Measurements from ENCODE around the gene ANXA3.
"Not testable (repeated sequence)": the region's sequence is repeated elsewhere in the genome, so short reads cannot be mapped to it uniquely, and the experiment has no call there.

The ANXA3 gene

GRCh38 chr4:78534286-78534955 lies 17.1 kb upstream of the ANXA3 start:
- no peak for DNase-seq (ENCODE audit: low read depth, low spot score)
- no CpG with 5 or more reads among the region's 4 CpGs for WGBS (ENCODE audit: insufficient coverage, insufficient read length)

GRCh38 chr4:78542373-78542772 lies 9.2 kb upstream of the ANXA3 start:
- Histone ChIP-seq H3K36me3 (ENCODE audit: control insufficient read depth, insufficient read depth, low read length) (peaks cover 15% of the 10 kb centered on the region; the same call in 1 of the 2 replicates), H3K4me1 (ENCODE audit: control insufficient read depth, insufficient read depth, low read length) (no peaks in the 10 kb centered on the region), H3K27me3 (ENCODE audit: control insufficient read depth, insufficient read depth, low read length) (no peaks in the 10 kb centered on the region), H3K27ac (ENCODE audit: low read length) (no peak overlapping the region), H3K4me3 (ENCODE audit: low read length) (no peak overlapping the region), H3K9me3 (ENCODE audit: control insufficient read depth, insufficient read depth, low read length) (no peaks in the 10 kb centered on the region)
- no peak for DNase-seq (ENCODE audit: low read depth, low spot score)
- WGBS (ENCODE audit: insufficient coverage, insufficient read length) = no CpG with 5 or more reads among the region's 5 CpGs

More at GRCh38 chr4:78534286-78534955, 17.1 kb upstream of the ANXA3 start:
- Histone ChIP-seq H3K36me3 (ENCODE audit: control insufficient read depth, insufficient read depth, low read length) (peaks cover 9% of the 10 kb centered on the region; the same call in 1 of the 2 replicates), H3K4me3 (ENCODE audit: low read length) (no peak overlapping the region), H3K27me3 (ENCODE audit: control insufficient read depth, insufficient read depth, low read length) (no peaks in the 10 kb centered on the region), H3K9me3 (ENCODE audit: control insufficient read depth, insufficient read depth, low read length) (no peaks in the 10 kb centered on the region), H3K27ac (ENCODE audit: low read length) (no peak overlapping the region), H3K4me1 (ENCODE audit: control insufficient read depth, insufficient read depth, low read length) (no peaks in the 10 kb centered on the region)

- H3K36me3 ChIP-seq (ENCODE audit: control insufficient read depth, insufficient read depth, low read length) = peaks cover 15% of the 10 kb centered on the region; the same call in 1 of the 2 replicates
- no peak for DNase-seq (ENCODE audit: low read depth, low spot score)
- H3K4me3 ChIP-seq (ENCODE audit: low read length) = no peak overlapping the region
- H3K27ac ChIP-seq (ENCODE audit: low read length) = no peak overlapping the region
- no peaks in the 10 kb centered on the region for H3K27me3 ChIP-seq (ENCODE audit: control insufficient read depth, insufficient read depth, low read length)
- H3K4me1 ChIP-seq (ENCODE audit: control insufficient read depth, insufficient read depth, low read length) = no peaks in the 10 kb centered on the region
- H3K9me3 ChIP-seq (ENCODE audit: control insufficient read depth, insufficient read depth, low read length) = no peaks in the 10 kb centered on the region
- WGBS (ENCODE audit: insufficient coverage, insufficient read length) = no CpG with 5 or more reads among the region's 2 CpGs
Measured at GRCh38 chr4:78543424-78544125, 8.0 kb upstream of the ANXA3 start.

- no CpG with 5 or more reads among the region's 2 CpGs for WGBS (ENCODE audit: insufficient coverage, insufficient read length)
- DNase-seq (ENCODE audit: low read depth, low spot score) = no peak
Measured at GRCh38 chr4:78544678-78545077, 6.9 kb upstream of the ANXA3 start.

GRCh38 chr4:78545275-78546246 lies 6.0 kb upstream of the ANXA3 start:
- no peak overlapping the region for H3K27ac ChIP-seq (ENCODE audit: low read length)
- H3K27me3 ChIP-seq (ENCODE audit: control insufficient read depth, insufficient read depth, low read length) = no peaks in the 10 kb centered on the region
- H3K36me3 ChIP-seq (ENCODE audit: control insufficient read depth, insufficient read depth, low read length) = peaks cover 10% of the 10 kb centered on the region; the same call in 1 of the 2 replicates
- no peaks in the 10 kb centered on the region for H3K9me3 ChIP-seq (ENCODE audit: control insufficient read depth, insufficient read depth, low read length)
- H3K4me1 ChIP-seq (ENCODE audit: control insufficient read depth, insufficient read depth, low read length) = peaks cover 3% of the 10 kb centered on the region; the same call in 1 of the 2 replicates
- no peak overlapping the region for H3K4me3 ChIP-seq (ENCODE audit: low read length)
- no CpG with 5 or more reads among the region's 5 CpGs for WGBS (ENCODE audit: insufficient coverage, insufficient read length)
- no peak for DNase-seq (ENCODE audit: low read depth, low spot score)

More at GRCh38 chr4:78544678-78545077, 6.9 kb upstream of the ANXA3 start:
- Histone ChIP-seq H3K4me3 (ENCODE audit: low read length) (no peak overlapping the region), H3K4me1 (ENCODE audit: control insufficient read depth, insufficient read depth, low read length) (no peaks in the 10 kb centered on the region; the same call in 1 of the 2 replicates), H3K27ac (ENCODE audit: low read length) (no peak overlapping the region), H3K27me3 (ENCODE audit: control insufficient read depth, insufficient read depth, low read length) (no peaks in the 10 kb centered on the region), H3K36me3 (ENCODE audit: control insufficient read depth, insufficient read depth, low read length) (peaks cover 13% of the 10 kb centered on the region; the same call in 1 of the 2 replicates), H3K9me3 (ENCODE audit: control insufficient read depth, insufficient read depth, low read length) (no peaks in the 10 kb centered on the region)

DNA sequence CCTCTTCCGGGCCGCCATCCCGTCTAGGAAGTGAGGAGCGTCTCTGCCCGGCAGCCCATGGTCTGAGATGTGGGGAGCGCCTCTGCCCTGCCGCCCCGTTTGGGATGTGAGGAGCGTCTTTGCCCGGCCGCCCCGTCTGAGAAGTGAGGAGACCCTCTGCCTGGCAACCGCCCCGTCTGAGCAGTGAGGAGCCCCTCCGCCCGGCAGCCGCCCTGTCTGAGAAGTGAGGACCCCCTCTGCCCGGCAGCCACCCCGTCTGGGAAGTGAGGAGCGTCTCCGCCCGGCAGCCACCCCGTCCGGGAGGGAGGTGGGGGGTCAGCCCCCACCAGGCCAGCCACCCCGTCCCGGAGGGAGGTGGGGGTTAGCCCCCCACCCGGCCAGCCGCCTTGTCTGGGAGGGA lies 3.7 kb upstream of the ANXA3 start:
- not testable (repeated sequence) for H3K4me1 ChIP-seq (ENCODE audit: control insufficient read depth, insufficient read depth, low read length); H3K9me3 ChIP-seq (ENCODE audit: control insufficient read depth, insufficient read depth, low read length); H3K27ac ChIP-seq (ENCODE audit: low read length); DNase-seq (ENCODE audit: low read depth, low spot score); H3K36me3 ChIP-seq (ENCODE audit: control insufficient read depth, insufficient read depth, low read length); H3K4me3 ChIP-seq (ENCODE audit: low read length); H3K27me3 ChIP-seq (ENCODE audit: control insufficient read depth, insufficient read depth, low read length)
- WGBS (ENCODE audit: insufficient coverage, insufficient read length) = no CpG with 5 or more reads among the region's 28 CpGs

DNA sequence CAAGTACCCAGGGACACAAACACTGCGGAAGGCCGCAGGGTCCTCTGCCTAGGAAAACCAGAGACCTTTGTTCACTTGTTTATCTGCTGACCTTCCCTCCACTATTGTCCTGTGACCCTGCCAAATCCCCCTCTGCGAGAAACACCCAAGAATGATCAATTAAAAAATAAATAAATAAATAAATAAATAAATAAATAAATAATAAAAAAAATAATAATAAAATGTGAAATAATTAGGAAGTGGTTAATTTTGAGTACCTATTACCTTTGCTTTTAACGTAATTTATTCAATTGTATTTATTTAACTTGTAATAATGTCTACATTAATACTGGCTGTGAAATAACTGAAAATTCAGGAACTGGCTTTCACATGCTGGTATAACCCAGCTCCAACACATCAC lies 2.7 kb upstream of the ANXA3 start:
- H3K36me3 ChIP-seq (ENCODE audit: control insufficient read depth, insufficient read depth, low read length); H3K27ac ChIP-seq (ENCODE audit: low read length); H3K9me3 ChIP-seq (ENCODE audit: control insufficient read depth, insufficient read depth, low read length); DNase-seq (ENCODE audit: low read depth, low spot score); H3K4me1 ChIP-seq (ENCODE audit: control insufficient read depth, insufficient read depth, low read length); H3K27me3 ChIP-seq (ENCODE audit: control insufficient read depth, insufficient read depth, low read length); H3K4me3 ChIP-seq (ENCODE audit: low read length): not testable (repeated sequence)
- WGBS (ENCODE audit: insufficient coverage, insufficient read length) = no CpG with 5 or more reads among the region's 4 CpGs

DNA sequence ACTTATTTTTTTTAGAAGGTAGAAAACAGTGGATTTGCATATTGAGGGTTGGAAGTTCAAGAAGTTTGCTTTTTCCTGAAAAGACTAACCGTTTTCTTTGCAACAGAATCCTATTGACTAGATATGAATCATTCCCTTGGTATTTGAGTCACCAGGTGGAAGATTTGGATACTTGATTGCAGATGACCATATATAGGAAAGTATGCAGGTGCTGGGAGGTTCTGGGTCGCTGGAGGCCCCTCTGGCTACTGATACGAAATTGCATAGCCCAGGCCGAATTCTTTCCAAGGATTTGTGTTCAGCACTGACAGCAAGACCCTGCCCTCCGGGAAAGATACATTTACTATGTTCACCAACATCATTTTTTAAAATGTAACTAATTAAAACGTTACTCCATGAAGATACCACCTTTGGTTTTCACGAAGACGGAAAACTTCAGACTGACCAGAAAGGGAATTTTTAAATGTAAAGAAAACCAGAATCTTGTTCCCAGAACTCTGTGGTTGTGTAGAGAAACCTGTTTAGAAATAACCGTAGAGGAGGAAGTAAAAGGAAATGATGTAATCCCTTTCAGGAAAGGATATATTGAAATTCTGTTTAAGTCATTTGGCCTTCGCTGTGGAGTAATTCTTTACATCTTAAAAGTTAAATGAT lies 946 bp downstream of the ANXA3 start:
- Histone ChIP-seq H3K36me3 (ENCODE audit: control insufficient read depth, insufficient read depth, low read length) (no peaks in the 10 kb centered on the region), H3K9me3 (ENCODE audit: control insufficient read depth, insufficient read depth, low read length) (no peaks in the 10 kb centered on the region), H3K27me3 (ENCODE audit: control insufficient read depth, insufficient read depth, low read length) (peaks cover 2% of the 10 kb centered on the region; the same call in 1 of the 2 replicates), H3K27ac (ENCODE audit: low read length) (no peak overlapping the region), H3K4me3 (ENCODE audit: low read length) (peak overlapping the region; percentile 56; the same call in 1 of the 2 replicates), H3K4me1 (ENCODE audit: control insufficient read depth, insufficient read depth, low read length) (peaks cover 5% of the 10 kb centered on the region; the same call in 1 of the 2 replicates)
- peak; percentile 54 for DNase-seq (ENCODE audit: low read depth, low spot score)
- WGBS (ENCODE audit: insufficient coverage, insufficient read length) = no CpG with 5 or more reads among the region's 10 CpGs

DNA sequence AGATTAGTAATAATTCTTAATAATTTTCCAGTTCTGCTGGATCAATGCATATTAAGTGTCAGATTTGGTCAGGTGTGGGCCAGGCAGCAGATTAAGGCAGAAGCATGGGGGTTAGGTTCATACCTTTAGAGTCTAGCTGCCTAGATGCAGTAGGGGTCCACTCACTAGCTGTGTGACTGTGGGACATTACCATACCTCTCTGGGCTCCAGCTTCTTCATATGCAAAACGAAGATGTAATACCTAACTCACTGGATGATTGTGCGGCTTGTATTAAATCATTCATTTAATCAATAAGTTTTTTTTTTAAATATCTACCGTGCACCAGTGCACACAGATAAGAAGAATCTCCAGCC lies 1.4 kb downstream of the ANXA3 start:
- Histone ChIP-seq H3K27ac (ENCODE audit: low read length) (no peak overlapping the region), H3K4me3 (ENCODE audit: low read length) (no peak overlapping the region), H3K9me3 (ENCODE audit: control insufficient read depth, insufficient read depth, low read length) (no peaks in the 10 kb centered on the region), H3K27me3 (ENCODE audit: control insufficient read depth, insufficient read depth, low read length) (peaks cover 2% of the 10 kb centered on the region; the same call in 1 of the 2 replicates), H3K4me1 (ENCODE audit: control insufficient read depth, insufficient read depth, low read length) (peaks cover 5% of the 10 kb centered on the region; the same call in 1 of the 2 replicates), H3K36me3 (ENCODE audit: control insufficient read depth, insufficient read depth, low read length) (no peaks in the 10 kb centered on the region)
- no peak for DNase-seq (ENCODE audit: low read depth, low spot score)
- WGBS (ENCODE audit: insufficient coverage, insufficient read length) = no CpG with 5 or more reads among the region's 3 CpGs
